WTC11 (cell line): Measurements from ENCODE around the gene PROC. TPM values are rescaled to one million over a fixed set of nuclear protein-coding genes. Genes with fewer than 3 reads are reported as not detected.

ENCODE experiments used
- ATAC-seq: fragments of 200-7000 bp; cut with Tn5 transposase; 2 replicates; pipeline ENCODE4 v1.10.0; 2021; ENCODE audit warnings: mild to moderate bottlenecking, moderate library complexity
- CTCF ChIA-PET: fragments of 300-600 bp; sonication (Branson Sonifier 250); formaldehyde crosslinking; loops from one replicate; lab custom pipeline; 2021; ENCODE audit warnings: antibody characterized with exemption; lab: Charles Lee
- POLR2A ChIA-PET: fragments of 350-600 bp; sonication (Branson Sonifier 250); formaldehyde crosslinking; loops from one replicate; lab custom pipeline; 2021; ENCODE audit warnings: antibody characterized with exemption; lab: Charles Lee
- DNase-seq: peaks from one replicate; pipeline ENCODE4 v3.0.0; 2021; ENCODE audit warnings: low spot score
- H3K27ac Mint-ChIP-seq: 2 replicates; pipeline ENCODE4 v1.8.0; 2021; ENCODE audit warnings: mixed read lengths
- H3K27me3 Mint-ChIP-seq: 2 replicates; pipeline ENCODE4 v1.8.0; 2021; ENCODE audit warnings: low read depth, mild to moderate bottlenecking, moderate library complexity, mixed read lengths
- H3K36me3 Mint-ChIP-seq: 2 replicates; pipeline ENCODE4 v1.8.0; 2021; ENCODE audit warnings: mixed read lengths
- H3K4me1 Mint-ChIP-seq: 2 replicates; pipeline ENCODE4 v1.8.0; 2022; ENCODE audit warnings: mixed read lengths
- H3K4me3 Mint-ChIP-seq: 2 replicates; pipeline ENCODE4 v1.8.0; 2021; ENCODE audit warnings: mild to moderate bottlenecking, moderate library complexity, mixed read lengths
- H3K9me3 Mint-ChIP-seq: 2 replicates; pipeline ENCODE4 v1.8.0; 2021; ENCODE audit warnings: mixed read lengths
- ATF1 ChIP-seq: sonication (generic); formaldehyde crosslinking; IDR thresholded peaks from 2 replicates; pipeline ENCODE4 v1.8.1; 2023; ENCODE audit warnings: mild to moderate bottlenecking, moderate library complexity, missing genetic modification reagents
- ETV6 ChIP-seq: sonication (generic); formaldehyde crosslinking; IDR thresholded peaks from 2 replicates; pipeline ENCODE4 v1.8.1; 2022; ENCODE audit warnings: mild to moderate bottlenecking, missing genetic modification reagents
- FOXP1 ChIP-seq: sonication (generic); formaldehyde crosslinking; IDR thresholded peaks from 2 replicates; pipeline ENCODE4 v1.8.0; 2022; ENCODE audit warnings: missing genetic modification reagents, mild to moderate bottlenecking, moderate library complexity, borderline replicate concordance
- GABPB1 ChIP-seq: sonication (generic); formaldehyde crosslinking; IDR thresholded peaks from 2 replicates; pipeline ENCODE4 v1.8.1; 2023; ENCODE audit warnings: mild to moderate bottlenecking, missing genetic modification reagents
- IRF2 ChIP-seq: sonication (generic); formaldehyde crosslinking; IDR thresholded peaks from 2 replicates; pipeline ENCODE4 v1.8.0; 2022; ENCODE audit warnings: low read depth, missing genetic modification reagents, borderline replicate concordance
- MXD4 ChIP-seq: fragments of 250-450 bp; sonication (Bioruptor Pico); IDR thresholded peaks from 2 replicates; pipeline ENCODE4 v1.8.0; 2021; ENCODE audit warnings: mild to moderate bottlenecking, moderate library complexity, borderline replicate concordance
- MYBL2 ChIP-seq: sonication (generic); formaldehyde crosslinking; IDR thresholded peaks from 2 replicates; pipeline ENCODE4 v1.8.1; 2023; ENCODE audit warnings: mild to moderate bottlenecking, moderate library complexity, missing genetic modification reagents
- RELA ChIP-seq: sonication (generic); formaldehyde crosslinking; IDR thresholded peaks from 2 replicates; pipeline ENCODE4 v1.8.1; 2022; ENCODE audit warnings: missing genetic modification reagents, mild to moderate bottlenecking, borderline replicate concordance
- SP1 ChIP-seq: sonication (generic); formaldehyde crosslinking; conservative IDR thresholded peaks from 2 replicates; pipeline ENCODE4 v1.8.1; 2022; ENCODE audit warnings: missing genetic modification reagents
- ZNF121 ChIP-seq: sonication (generic); formaldehyde crosslinking; IDR thresholded peaks from 2 replicates; pipeline ENCODE4 v1.8.0; 2023; ENCODE audit warnings: missing genetic modification reagents
- total RNA-seq: library from RNA; stranded (reverse); gene quantifications from 3 replicates; pipeline ENCODE4 v1.2.3, GENCODE V29; 2021
- TF ChIP-seq, protein P1 (sequence below): fragments of 250-450 bp; sonication (Bioruptor Pico); IDR thresholded peaks from 2 replicates; pipeline ENCODE4 v1.9.0; 2021; ENCODE audit warnings: mild to moderate bottlenecking, borderline replicate concordance
- TF ChIP-seq, protein P2 (sequence below): sonication (generic); formaldehyde crosslinking; IDR thresholded peaks from 2 replicates; pipeline ENCODE4 v1.8.0; 2022; ENCODE audit warnings: mild to moderate bottlenecking, missing genetic modification reagents
- TF ChIP-seq, protein P3 (sequence below): sonication (generic); formaldehyde crosslinking; IDR thresholded peaks from 2 replicates; pipeline ENCODE4 v1.8.0; 2022; ENCODE audit warnings: mild to moderate bottlenecking, missing genetic modification reagents
- TF ChIP-seq, protein P4 (sequence below): sonication (generic); formaldehyde crosslinking; IDR thresholded peaks from 2 replicates; pipeline ENCODE4 v1.8.0; 2023; ENCODE audit warnings: missing genetic modification reagents
- TF ChIP-seq, protein P5 (sequence below): sonication (generic); formaldehyde crosslinking; IDR thresholded peaks from 2 replicates; pipeline ENCODE4 v1.8.0; 2022; ENCODE audit warnings: mild to moderate bottlenecking, missing genetic modification reagents
- TF ChIP-seq, protein P6 (sequence below): sonication (generic); formaldehyde crosslinking; IDR thresholded peaks from 2 replicates; pipeline ENCODE4 v1.8.1; 2023; ENCODE audit warnings: mild to moderate bottlenecking, missing genetic modification reagents, borderline replicate concordance
- TF ChIP-seq, protein P7 (sequence below): sonication (generic); formaldehyde crosslinking; IDR thresholded peaks from 2 replicates; pipeline ENCODE4 v1.8.0; 2022; ENCODE audit warnings: missing genetic modification reagents

The PROC gene
- total RNA-seq, 1 experiment from 2014 or later, result 0.59 TPM

DNA sequence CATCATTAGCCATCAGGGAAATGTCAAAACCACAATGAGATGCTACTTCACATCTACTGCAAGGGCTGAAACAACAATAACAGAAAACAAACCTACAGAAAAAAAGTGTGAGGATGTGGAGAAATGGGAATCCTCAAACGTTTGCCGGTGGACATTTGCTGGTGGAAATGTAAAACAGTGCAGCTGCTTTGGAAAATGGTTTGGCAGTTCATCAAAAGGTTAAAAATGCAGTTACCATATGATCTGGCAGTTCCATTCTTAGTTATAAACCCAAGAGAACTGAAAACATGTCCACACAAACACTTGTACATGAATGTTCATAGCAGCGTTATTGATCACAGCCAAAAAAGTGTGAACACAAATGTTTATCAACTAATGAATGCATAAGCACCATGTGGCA is 44.2 kb downstream of the PROC start (continued):
- TF ChIP-seq, protein P1, sequence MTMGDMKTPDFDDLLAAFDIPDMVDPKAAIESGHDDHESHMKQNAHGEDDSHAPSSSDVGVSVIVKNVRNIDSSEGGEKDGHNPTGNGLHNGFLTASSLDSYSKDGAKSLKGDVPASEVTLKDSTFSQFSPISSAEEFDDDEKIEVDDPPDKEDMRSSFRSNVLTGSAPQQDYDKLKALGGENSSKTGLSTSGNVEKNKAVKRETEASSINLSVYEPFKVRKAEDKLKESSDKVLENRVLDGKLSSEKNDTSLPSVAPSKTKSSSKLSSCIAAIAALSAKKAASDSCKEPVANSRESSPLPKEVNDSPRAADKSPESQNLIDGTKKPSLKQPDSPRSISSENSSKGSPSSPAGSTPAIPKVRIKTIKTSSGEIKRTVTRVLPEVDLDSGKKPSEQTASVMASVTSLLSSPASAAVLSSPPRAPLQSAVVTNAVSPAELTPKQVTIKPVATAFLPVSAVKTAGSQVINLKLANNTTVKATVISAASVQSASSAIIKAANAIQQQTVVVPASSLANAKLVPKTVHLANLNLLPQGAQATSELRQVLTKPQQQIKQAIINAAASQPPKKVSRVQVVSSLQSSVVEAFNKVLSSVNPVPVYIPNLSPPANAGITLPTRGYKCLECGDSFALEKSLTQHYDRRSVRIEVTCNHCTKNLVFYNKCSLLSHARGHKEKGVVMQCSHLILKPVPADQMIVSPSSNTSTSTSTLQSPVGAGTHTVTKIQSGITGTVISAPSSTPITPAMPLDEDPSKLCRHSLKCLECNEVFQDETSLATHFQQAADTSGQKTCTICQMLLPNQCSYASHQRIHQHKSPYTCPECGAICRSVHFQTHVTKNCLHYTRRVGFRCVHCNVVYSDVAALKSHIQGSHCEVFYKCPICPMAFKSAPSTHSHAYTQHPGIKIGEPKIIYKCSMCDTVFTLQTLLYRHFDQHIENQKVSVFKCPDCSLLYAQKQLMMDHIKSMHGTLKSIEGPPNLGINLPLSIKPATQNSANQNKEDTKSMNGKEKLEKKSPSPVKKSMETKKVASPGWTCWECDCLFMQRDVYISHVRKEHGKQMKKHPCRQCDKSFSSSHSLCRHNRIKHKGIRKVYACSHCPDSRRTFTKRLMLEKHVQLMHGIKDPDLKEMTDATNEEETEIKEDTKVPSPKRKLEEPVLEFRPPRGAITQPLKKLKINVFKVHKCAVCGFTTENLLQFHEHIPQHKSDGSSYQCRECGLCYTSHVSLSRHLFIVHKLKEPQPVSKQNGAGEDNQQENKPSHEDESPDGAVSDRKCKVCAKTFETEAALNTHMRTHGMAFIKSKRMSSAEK, result no peak
- TF ChIP-seq GABPB1 (CRISPR knock-in tag) (no peak), MYBL2 (CRISPR knock-in tag) (no peak), MXD4 (CRISPR knock-in tag) (no peak), SP1 (CRISPR knock-in tag) (no peak), IRF2 (no peak), RELA (CRISPR knock-in tag) (no peak)
- TF ChIP-seq, protein P2, sequence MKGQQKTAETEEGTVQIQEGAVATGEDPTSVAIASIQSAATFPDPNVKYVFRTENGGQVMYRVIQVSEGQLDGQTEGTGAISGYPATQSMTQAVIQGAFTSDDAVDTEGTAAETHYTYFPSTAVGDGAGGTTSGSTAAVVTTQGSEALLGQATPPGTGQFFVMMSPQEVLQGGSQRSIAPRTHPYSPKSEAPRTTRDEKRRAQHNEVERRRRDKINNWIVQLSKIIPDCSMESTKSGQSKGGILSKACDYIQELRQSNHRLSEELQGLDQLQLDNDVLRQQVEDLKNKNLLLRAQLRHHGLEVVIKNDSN, result no peak
- TF ChIP-seq, protein P3, sequence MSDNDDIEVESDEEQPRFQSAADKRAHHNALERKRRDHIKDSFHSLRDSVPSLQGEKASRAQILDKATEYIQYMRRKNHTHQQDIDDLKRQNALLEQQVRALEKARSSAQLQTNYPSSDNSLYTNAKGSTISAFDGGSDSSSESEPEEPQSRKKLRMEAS (CRISPR knock-in tag), result no peak

DNA sequence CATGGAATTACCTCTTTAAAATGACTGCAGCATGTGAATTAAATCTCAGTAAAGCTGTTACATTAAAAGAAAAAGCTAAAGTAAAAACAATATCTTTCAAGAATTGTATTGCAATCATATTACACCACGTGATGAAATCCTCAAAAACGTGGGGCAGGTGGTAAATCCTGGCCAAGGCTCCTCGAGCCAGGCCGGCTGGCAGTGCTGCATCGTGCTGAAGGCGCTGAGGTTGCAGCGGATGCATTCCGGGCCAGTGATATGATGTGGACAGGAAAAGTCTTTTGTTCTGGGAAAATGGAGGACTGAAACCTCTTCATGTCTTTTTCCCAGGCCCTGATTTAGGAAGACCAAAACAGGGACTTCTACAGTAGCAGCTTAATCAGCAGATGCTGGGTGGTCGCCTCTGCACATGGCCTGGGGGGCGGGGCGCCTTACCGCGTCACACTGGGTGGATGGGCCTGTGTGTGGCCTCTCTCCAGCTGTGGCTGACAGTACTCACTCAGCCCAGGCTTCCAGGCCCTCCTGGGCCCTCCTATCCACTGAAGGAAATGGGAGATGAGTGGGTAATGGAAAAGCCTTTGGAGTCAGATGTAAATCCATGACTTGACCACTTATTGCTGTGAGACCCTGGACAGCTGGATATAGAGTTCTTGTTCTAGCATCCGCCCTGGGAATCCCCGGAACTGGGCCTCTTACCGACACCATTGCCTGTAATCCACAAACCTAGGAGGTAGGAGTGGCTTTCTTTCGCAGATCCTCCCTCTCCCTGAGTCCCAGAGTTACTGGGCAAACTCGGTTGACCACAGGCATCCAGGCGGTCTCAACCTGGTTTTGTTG is 45.1 kb downstream of the PROC start:
- DNase-seq (peak; percentile 79), ATAC-seq (peak; percentile 94)
- Mint-ChIP-seq H3K9me3 (no peaks in the 10 kb centered on the region), H3K27me3 (no peaks in the 10 kb centered on the region), H3K27ac (peak overlapping the region; percentile 80), H3K4me1 (peaks cover 29% of the 10 kb centered on the region), H3K4me3 (no peak overlapping the region), H3K36me3 (peaks cover 7% of the 10 kb centered on the region)
- ChIA-PET POLR2A (interaction anchor here (1.0 kb wide), 1 partner anchor 63 kb away, joined by 3 read pairs; the partner anchor contains the start of gene IWS1), CTCF (interaction anchor here (1.1 to 1.7 kb wide), 2 partner anchors 9 to 16 kb away, joined by 4 to 6 read pairs; no protein-coding TSS in a partner anchor)
- TF ChIP-seq, protein P4, sequence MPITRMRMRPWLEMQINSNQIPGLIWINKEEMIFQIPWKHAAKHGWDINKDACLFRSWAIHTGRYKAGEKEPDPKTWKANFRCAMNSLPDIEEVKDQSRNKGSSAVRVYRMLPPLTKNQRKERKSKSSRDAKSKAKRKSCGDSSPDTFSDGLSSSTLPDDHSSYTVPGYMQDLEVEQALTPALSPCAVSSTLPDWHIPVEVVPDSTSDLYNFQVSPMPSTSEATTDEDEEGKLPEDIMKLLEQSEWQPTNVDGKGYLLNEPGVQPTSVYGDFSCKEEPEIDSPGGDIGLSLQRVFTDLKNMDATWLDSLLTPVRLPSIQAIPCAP (CRISPR knock-in tag), result no peak
- TF ChIP-seq ETV6 (CRISPR knock-in tag) (peak; percentile 33; the same call in 1 of the 2 replicates), IRF2 (no peak), FOXP1 (CRISPR knock-in tag) (peak; percentile 50; the same call in 1 of the 2 replicates), ZNF121 (CRISPR knock-in tag) (peak; percentile 50; the same call in 1 of the 2 replicates), ATF1 (CRISPR knock-in tag) (no peak), SP1 (CRISPR knock-in tag) (peak; percentile 62)
- TF ChIP-seq, protein P5, sequence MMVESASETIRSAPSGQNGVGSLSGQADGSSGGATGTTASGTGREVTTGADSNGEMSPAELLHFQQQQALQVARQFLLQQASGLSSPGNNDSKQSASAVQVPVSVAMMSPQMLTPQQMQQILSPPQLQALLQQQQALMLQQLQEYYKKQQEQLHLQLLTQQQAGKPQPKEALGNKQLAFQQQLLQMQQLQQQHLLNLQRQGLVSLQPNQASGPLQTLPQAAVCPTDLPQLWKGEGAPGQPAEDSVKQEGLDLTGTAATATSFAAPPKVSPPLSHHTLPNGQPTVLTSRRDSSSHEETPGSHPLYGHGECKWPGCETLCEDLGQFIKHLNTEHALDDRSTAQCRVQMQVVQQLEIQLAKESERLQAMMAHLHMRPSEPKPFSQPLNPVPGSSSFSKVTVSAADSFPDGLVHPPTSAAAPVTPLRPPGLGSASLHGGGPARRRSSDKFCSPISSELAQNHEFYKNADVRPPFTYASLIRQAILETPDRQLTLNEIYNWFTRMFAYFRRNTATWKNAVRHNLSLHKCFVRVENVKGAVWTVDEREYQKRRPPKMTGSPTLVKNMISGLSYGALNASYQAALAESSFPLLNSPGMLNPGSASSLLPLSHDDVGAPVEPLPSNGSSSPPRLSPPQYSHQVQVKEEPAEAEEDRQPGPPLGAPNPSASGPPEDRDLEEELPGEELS, result peak; percentile 63; the same call in 1 of the 2 replicates
- TF ChIP-seq, protein P6, sequence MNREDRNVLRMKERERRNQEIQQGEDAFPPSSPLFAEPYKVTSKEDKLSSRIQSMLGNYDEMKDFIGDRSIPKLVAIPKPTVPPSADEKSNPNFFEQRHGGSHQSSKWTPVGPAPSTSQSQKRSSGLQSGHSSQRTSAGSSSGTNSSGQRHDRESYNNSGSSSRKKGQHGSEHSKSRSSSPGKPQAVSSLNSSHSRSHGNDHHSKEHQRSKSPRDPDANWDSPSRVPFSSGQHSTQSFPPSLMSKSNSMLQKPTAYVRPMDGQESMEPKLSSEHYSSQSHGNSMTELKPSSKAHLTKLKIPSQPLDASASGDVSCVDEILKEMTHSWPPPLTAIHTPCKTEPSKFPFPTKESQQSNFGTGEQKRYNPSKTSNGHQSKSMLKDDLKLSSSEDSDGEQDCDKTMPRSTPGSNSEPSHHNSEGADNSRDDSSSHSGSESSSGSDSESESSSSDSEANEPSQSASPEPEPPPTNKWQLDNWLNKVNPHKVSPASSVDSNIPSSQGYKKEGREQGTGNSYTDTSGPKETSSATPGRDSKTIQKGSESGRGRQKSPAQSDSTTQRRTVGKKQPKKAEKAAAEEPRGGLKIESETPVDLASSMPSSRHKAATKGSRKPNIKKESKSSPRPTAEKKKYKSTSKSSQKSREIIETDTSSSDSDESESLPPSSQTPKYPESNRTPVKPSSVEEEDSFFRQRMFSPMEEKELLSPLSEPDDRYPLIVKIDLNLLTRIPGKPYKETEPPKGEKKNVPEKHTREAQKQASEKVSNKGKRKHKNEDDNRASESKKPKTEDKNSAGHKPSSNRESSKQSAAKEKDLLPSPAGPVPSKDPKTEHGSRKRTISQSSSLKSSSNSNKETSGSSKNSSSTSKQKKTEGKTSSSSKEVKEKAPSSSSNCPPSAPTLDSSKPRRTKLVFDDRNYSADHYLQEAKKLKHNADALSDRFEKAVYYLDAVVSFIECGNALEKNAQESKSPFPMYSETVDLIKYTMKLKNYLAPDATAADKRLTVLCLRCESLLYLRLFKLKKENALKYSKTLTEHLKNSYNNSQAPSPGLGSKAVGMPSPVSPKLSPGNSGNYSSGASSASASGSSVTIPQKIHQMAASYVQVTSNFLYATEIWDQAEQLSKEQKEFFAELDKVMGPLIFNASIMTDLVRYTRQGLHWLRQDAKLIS, result no peak
- TF ChIP-seq, protein P3 (CRISPR knock-in tag), result peak; percentile 66
- TF ChIP-seq, protein P7, sequence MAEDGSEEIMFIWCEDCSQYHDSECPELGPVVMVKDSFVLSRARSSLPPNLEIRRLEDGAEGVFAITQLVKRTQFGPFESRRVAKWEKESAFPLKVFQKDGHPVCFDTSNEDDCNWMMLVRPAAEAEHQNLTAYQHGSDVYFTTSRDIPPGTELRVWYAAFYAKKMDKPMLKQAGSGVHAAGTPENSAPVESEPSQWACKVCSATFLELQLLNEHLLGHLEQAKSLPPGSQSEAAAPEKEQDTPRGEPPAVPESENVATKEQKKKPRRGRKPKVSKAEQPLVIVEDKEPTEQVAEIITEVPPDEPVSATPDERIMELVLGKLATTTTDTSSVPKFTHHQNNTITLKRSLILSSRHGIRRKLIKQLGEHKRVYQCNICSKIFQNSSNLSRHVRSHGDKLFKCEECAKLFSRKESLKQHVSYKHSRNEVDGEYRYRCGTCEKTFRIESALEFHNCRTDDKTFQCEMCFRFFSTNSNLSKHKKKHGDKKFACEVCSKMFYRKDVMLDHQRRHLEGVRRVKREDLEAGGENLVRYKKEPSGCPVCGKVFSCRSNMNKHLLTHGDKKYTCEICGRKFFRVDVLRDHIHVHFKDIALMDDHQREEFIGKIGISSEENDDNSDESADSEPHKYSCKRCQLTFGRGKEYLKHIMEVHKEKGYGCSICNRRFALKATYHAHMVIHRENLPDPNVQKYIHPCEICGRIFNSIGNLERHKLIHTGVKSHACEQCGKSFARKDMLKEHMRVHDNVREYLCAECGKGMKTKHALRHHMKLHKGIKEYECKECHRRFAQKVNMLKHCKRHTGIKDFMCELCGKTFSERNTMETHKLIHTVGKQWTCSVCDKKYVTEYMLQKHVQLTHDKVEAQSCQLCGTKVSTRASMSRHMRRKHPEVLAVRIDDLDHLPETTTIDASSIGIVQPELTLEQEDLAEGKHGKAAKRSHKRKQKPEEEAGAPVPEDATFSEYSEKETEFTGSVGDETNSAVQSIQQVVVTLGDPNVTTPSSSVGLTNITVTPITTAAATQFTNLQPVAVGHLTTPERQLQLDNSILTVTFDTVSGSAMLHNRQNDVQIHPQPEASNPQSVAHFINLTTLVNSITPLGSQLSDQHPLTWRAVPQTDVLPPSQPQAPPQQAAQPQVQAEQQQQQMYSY, result peak; percentile 49; the same call in 1 of the 2 replicates
